Transverse colon (tissue), 4 donors: Measurements from ENCODE around the gene SEL1L3. TPM values are rescaled to one million over a fixed set of nuclear protein-coding genes. Genes with fewer than 3 reads are reported as not detected.

Source experiments
- DNase-seq: peaks from one replicate; pipeline ENCODE4 v3.0.0-alpha.2; 2019
- H3K27ac ChIP-seq, 4 donors: fragments of 200-600 bp; sonication (generic); 2 replicates each; pipeline ENCODE4 v1.5.1; 2016 to 2018; ENCODE audit warnings: inconsistent platforms in 4 of 4
- H3K27me3 ChIP-seq: fragments of 200-600 bp; sonication (generic); 2 replicates; pipeline ENCODE4 v1.5.1; 2017; ENCODE audit warnings: inconsistent platforms
- H3K36me3 ChIP-seq, 4 donors: fragments of 200-600 bp; sonication (generic); 2 replicates each; pipeline ENCODE4 v1.5.1; 2017 to 2019; ENCODE audit warnings: inconsistent platforms in 4 of 4
- H3K4me1 ChIP-seq, 4 donors: fragments of 200-600 bp; sonication (generic); 2 replicates each; pipeline ENCODE4 v1.5.1; 2017 to 2020; ENCODE audit warnings: inconsistent platforms in 4 of 4
- H3K4me3 ChIP-seq, 4 donors: fragments of 200-600 bp; sonication (generic); 1 replicate in 1 of 4; 2 replicates in 3 of 4; pipeline versions ENCODE4 v1.5.1 to v1.6.1; 2017 to 2019; ENCODE audit warnings: inconsistent platforms in 4 of 4
- H3K9me3 ChIP-seq, 2 donors: fragments of 200-600 bp; sonication (generic); 2 replicates each; pipeline ENCODE4 v1.5.1; 2017 to 2019; ENCODE audit warnings: inconsistent platforms in 2 of 2
- EP300 ChIP-seq: sonication (generic); formaldehyde crosslinking; IDR thresholded peaks from one replicate; pipeline ENCODE4 v1.6.1; 2017; ENCODE audit warnings: antibody characterized with exemption, low read depth
- POLR2A ChIP-seq: fragments of 450-650 bp; IDR thresholded peaks from one replicate; pipeline ENCODE4 v1.6.1; 2016; ENCODE audit warnings: antibody characterized with exemption, mild to moderate bottlenecking, moderate library complexity
- POLR2AphosphoS5 ChIP-seq, 3 donors: sonication (generic); formaldehyde crosslinking; IDR thresholded peaks; one replicate each; pipeline ENCODE4 v1.6.1; 2016; ENCODE audit warnings: antibody characterized with exemption in 3 of 3
- WGBS, 2 donors: methylation state at CpG; one replicate each; pipeline ENCODE4 v1.1.5; 2018; ENCODE audit warnings: low coverage in 1 of 2; 5-methylcytosine and 5-hydroxymethylcytosine counted together
- in situ Hi-C, 4 donors: fragments of 200-750 bp; cut with MboI; loops; one replicate each; pipeline versions ENCODE4 v1.15.0 to v1.15.1; 2017; ENCODE audit warnings: low sequenced_read_pairs in 3 of 4, low pct_ligation_motif_present in 1 of 4, low pct_unique_long_range_greater_than_20kb in 1 of 4
- intact Hi-C: fragments of 100-400 bp; cut with DNase I; formaldehyde crosslinking; loops from one replicate; pipeline ENCODE4 v1.15.1; 2023; ENCODE audit warnings: low total_unique reads
- total RNA-seq, 4 donors: library from RNA; depleted of rRNA; stranded (reverse); fragments of >200 nt; gene quantifications; one replicate each; pipeline ENCODE4 v1.1.0, GENCODE V29; 2016
- TF ChIP-seq, protein P1 (sequence below), 5 experiments: fragments of 200-600 bp in 3 of 5; fragments of 450-650 bp in 2 of 5; sonication (generic) in 3 of 5; IDR thresholded peaks; 1 replicate in 2 of 5; 2 replicates in 3 of 5; pipeline ENCODE4 v1.5.1; 2016 to 2017; ENCODE audit warnings: antibody characterized with exemption in 5 of 5, inconsistent platforms in 3 of 5, mild to moderate bottlenecking in 2 of 5, moderate library complexity in 1 of 5

Gene SEL1L3
- total RNA-seq, 4 donors from 2014 or later, result 51.3 to 128 (median 98.3) TPM

DNA sequence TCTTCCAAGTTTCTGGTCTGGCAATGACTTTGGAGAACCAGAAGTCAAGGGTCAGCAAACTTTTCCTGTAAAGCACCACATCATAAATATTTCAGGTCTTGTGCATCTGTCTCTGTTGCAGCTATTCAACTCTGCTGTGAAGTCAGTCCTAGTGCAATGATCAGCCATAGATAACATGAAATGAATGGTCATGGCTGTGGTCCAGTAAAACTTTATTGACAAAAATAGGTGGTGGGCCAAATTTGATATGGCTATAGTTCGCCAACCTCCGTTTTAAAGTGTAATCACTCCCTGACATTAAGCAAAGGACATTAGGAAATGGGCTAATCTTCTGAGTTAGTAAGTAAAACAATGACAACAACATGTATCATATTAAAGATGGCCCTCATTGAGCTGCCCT is 20.8 kb upstream of the SEL1L3 start:
- 83 to 91% methylated on average over 2 of the region's 2 CpGs for WGBS, 2 donors
- H3K4me1 ChIP-seq, result no peaks in the 10 kb centered on the region
- no peak overlapping the region for H3K4me3 ChIP-seq
- in situ Hi-C loops (no loop called here), intact Hi-C loops (no loop called here)
- H3K27ac ChIP-seq, result no peak overlapping the region
- no peak for DNase-seq
- no peaks in the 10 kb centered on the region for H3K27me3 ChIP-seq
- no peaks in the 10 kb centered on the region for H3K9me3 ChIP-seq
- H3K36me3 ChIP-seq, result no peaks in the 10 kb centered on the region
- TF ChIP-seq POLR2AphosphoS5 (IDR thresholded peaks at IDR 0.05) (no peak), EP300 (no peak), POLR2A (no peak)
- TF ChIP-seq, protein P1, sequence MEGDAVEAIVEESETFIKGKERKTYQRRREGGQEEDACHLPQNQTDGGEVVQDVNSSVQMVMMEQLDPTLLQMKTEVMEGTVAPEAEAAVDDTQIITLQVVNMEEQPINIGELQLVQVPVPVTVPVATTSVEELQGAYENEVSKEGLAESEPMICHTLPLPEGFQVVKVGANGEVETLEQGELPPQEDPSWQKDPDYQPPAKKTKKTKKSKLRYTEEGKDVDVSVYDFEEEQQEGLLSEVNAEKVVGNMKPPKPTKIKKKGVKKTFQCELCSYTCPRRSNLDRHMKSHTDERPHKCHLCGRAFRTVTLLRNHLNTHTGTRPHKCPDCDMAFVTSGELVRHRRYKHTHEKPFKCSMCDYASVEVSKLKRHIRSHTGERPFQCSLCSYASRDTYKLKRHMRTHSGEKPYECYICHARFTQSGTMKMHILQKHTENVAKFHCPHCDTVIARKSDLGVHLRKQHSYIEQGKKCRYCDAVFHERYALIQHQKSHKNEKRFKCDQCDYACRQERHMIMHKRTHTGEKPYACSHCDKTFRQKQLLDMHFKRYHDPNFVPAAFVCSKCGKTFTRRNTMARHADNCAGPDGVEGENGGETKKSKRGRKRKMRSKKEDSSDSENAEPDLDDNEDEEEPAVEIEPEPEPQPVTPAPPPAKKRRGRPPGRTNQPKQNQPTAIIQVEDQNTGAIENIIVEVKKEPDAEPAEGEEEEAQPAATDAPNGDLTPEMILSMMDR (IDR thresholded peaks at IDR 0.05), result no peak

DNA sequence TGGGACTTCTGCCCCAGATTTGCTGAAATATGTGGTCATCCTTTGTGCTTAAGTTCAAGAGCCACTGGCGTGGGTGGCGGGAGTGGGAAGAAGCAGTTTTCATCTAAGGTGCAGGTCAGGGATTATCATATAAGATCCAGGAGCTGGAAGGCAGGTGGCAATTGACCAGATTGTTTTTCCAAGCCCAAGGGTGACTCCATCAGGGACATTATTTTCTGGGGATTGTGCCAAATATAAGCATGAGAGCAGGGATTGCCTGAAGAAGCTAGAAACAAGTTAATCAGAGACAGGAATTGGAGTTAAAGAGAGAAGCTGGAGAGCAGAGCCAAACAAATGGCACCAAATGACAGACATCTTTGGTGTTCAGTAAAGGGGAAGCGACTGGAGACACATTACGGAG is 19.4 kb upstream of the SEL1L3 start:
- TF ChIP-seq POLR2AphosphoS5 (IDR thresholded peaks at IDR 0.05), result no peak
- no peak for TF ChIP-seq EP300
- TF ChIP-seq, protein P1 (IDR thresholded peaks at IDR 0.05), result no peak
- TF ChIP-seq POLR2A, result no peak
- no peaks in the 10 kb centered on the region for H3K4me1 ChIP-seq
- 80 to 98% methylated on average over 4 of the region's 4 CpGs for WGBS, 2 donors
- intact Hi-C loops (no loop called here), in situ Hi-C loops (no loop called here)
- H3K9me3 ChIP-seq, result no peaks in the 10 kb centered on the region
- DNase-seq, result no peak
- no peak overlapping the region for H3K4me3 ChIP-seq
- no peaks in the 10 kb centered on the region for H3K27me3 ChIP-seq
- no peaks in the 10 kb centered on the region for H3K36me3 ChIP-seq
- no peak overlapping the region for H3K27ac ChIP-seq

DNA sequence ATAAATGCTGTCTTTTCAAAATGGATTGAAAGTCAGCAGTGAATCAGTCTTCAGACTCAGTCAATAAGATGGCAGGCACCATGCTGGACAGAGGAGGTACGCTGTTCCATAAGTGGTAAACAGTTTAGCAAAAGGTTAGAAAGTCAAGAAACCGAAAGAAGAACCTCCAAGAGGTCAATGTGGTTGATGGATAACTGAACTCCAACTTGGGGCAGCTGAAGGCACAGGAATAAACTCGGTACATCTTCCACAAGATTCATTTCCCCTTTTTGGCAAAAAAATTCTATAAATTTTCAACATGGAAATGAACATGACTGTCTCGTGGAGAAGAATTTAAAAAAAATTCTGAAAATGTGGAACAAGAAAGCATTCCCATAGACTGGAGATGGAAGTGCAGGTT is 18.4 kb upstream of the SEL1L3 start:
- in situ Hi-C loops, result no loop called here
- no peak for DNase-seq

DNA sequence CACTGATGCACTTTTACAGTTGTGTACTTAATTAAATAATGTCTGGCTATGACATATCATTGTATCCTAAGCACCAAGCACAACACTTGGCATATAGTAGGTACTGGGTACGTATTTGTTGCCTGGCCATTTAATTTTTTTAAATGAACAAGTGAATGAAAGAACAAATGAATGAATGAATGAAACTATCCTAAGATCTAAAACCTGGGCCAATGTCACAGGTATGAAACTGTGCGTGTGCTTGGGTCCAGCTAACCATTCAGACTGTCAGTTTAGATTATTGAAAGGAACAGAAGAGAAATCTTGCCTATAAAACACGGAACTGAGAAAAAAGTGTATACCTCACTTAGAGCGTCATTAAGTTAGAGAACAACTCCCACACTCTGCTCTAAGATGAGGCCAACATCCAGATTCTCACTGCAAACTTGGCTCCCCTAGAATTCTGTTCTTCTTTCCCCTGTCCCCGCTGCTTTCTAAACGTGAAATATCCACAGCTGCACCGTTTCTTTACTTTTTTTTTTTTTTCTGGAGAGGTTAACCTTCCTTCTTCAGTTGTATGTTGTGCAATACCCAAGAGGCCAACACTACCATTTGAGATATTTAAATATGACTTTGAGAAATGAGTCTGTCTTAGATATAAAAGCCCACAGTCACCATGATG is 17.3 kb upstream of the SEL1L3 start:
- in situ Hi-C loops (no loop called here), intact Hi-C loops (no loop called here)
- Histone ChIP-seq H3K9me3 (no peaks in the 10 kb centered on the region), H3K27me3 (no peaks in the 10 kb centered on the region), H3K4me3 (no peak overlapping the region), H3K27ac (no peak overlapping the region), H3K36me3 (no peaks in the 10 kb centered on the region), H3K4me1 (no peaks in the 10 kb centered on the region)
- no peak for DNase-seq
- WGBS, 2 donors, result 63 to 67% methylated on average over 7 of the region's 7 CpGs
- TF ChIP-seq EP300, result no peak

More for the DNA sequence above, 18.4 kb upstream of the SEL1L3 start:
- no peaks in the 10 kb centered on the region for H3K4me1 ChIP-seq
- TF ChIP-seq POLR2A, result no peak
- TF ChIP-seq POLR2AphosphoS5 (IDR thresholded peaks at IDR 0.05), result no peak
- TF ChIP-seq EP300, result no peak
- TF ChIP-seq, protein P1 (IDR thresholded peaks at IDR 0.05), result no peak
- no peaks in the 10 kb centered on the region for H3K36me3 ChIP-seq
- H3K9me3 ChIP-seq, result no peaks in the 10 kb centered on the region
- no peak overlapping the region for H3K4me3 ChIP-seq
- 67 to 84% methylated on average over 4 of the region's 4 CpGs for WGBS, 2 donors
- intact Hi-C loops, result no loop called here
- H3K27me3 ChIP-seq, result no peaks in the 10 kb centered on the region
- H3K27ac ChIP-seq, result no peak overlapping the region

DNA sequence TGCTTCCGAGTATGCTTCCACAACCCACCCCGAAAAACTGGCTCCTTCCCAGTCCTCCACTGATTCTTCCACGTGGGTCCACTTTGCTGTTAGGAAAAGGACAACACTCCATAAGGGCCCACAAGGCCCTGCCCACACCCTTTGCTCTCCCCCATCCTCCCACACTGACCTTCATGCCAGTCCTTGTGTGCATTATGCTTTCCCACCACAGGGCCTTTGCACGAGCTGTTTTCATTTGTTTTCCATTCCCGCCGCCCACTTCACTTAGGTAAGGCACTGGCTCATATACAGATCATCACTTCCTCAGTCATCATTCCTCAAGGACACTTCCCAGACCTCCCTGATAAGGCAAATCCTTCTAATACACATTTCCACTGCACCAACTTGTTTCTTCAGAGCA is 16.8 kb upstream of the SEL1L3 start:
- no peaks in the 10 kb centered on the region for H3K27me3 ChIP-seq
- no peak overlapping the region for H3K4me3 ChIP-seq
- H3K9me3 ChIP-seq, result no peaks in the 10 kb centered on the region
- H3K27ac ChIP-seq, result no peak overlapping the region
- DNase-seq, result no peak
- no peaks in the 10 kb centered on the region for H3K4me1 ChIP-seq
- WGBS, 2 donors, result 80 to 93% methylated on average over 1 to 6 of the region's 6 CpGs
- intact Hi-C loops, result no loop called here
- TF ChIP-seq POLR2A, result no peak
- TF ChIP-seq EP300, result no peak
- TF ChIP-seq, protein P1 (IDR thresholded peaks at IDR 0.05), result no peak
- TF ChIP-seq POLR2AphosphoS5 (IDR thresholded peaks at IDR 0.05), result no peak
- no peaks in the 10 kb centered on the region for H3K36me3 ChIP-seq
- in situ Hi-C loops, result no loop called here
